HepG2 (cell line): ENCODE data around the gene GSC2. TPM values are rescaled to one million over a fixed set of nuclear protein-coding genes. Genes with fewer than 3 reads are reported as not detected.

ENCODE experiments used
- ATAC-seq: fragments of 200-7000 bp; cut with Tn5 transposase; 3 replicates; pipeline ENCODE4 v1.9.1; 2020; ENCODE audit warnings: mild to moderate bottlenecking, moderate library complexity
- BruUV-seq: library from RNA; stranded (reverse); fragments of 400-500 nt; replicated peaks from 2 replicates; lab custom pipeline; 2021; lab: Mats Ljungman, UMichigan
- CTCF ChIA-PET: fragments of 300-600 bp; formaldehyde crosslinking; extraction: SDS; loops from one replicate; lab custom pipeline; 2021; ENCODE audit warnings: low total read pairs, inconsistent platforms, low intra/inter-chr PET ratio; lab: Yijun Ruan, JAX
- POLR2A ChIA-PET: fragments of 350-600 bp; sonication (Branson Sonifier 250); formaldehyde crosslinking; loops from one replicate; lab custom pipeline; 2020; ENCODE audit warnings: antibody characterized with exemption, inconsistent platforms; lab: Yijun Ruan, JAX
- DNase-seq: peaks from one replicate; pipeline ENCODE4 v3.0.0-alpha.2; 2015; ENCODE audit warnings: low spot score
- FAIRE-seq: peaks from 3 replicates; lab custom pipeline; 2011; peaks lifted over from hg19 to GRCh38; lab: Jason Lieb, UNC
- H2AFZ ChIP-seq: one replicate; pipeline ENCODE4 v1.6.1; 2011; ENCODE audit warnings: low read length, inconsistent platforms
- H3K27ac ChIP-seq: fragments of 300-600 bp; 3 replicates; pipeline ENCODE4 v1.8.0; 2011; ENCODE audit warnings: mixed run types, mild to moderate bottlenecking, mixed read lengths, low read length, inconsistent platforms; ENCODE audit not compliant: insufficient read depth; ENCODE audit errors: extremely low read length
- H3K27me3 ChIP-seq, 2 experiments: fragments of 200-600 bp in 1 of 2; 2 replicates in 1 of 2; 3 replicates in 1 of 2; pipeline versions ENCODE4 v1.6.0 to v1.8.0; 2011; ENCODE audit warnings: low read length in 2 of 2, mild to moderate bottlenecking in 2 of 2, moderate library complexity in 2 of 2, inconsistent platforms in 1 of 2; ENCODE audit not compliant: insufficient read depth in 2 of 2, control insufficient read depth in 1 of 2
- H3K36me3 ChIP-seq, 2 experiments: fragments of 200-600 bp in 1 of 2; replicated peaks in 1 of 2; 2 replicates in 1 of 2; 3 replicates in 1 of 2; pipeline versions ENCODE4 v1.5.1 to v1.8.0; 2011; ENCODE audit warnings: low read length in 2 of 2, inconsistent platforms in 1 of 2; ENCODE audit not compliant: insufficient read depth in 2 of 2, control insufficient read depth in 1 of 2
- H3K4me1 ChIP-seq: 2 replicates; pipeline ENCODE4 v1.5.1; 2012; ENCODE audit warnings: low read length, inconsistent platforms; ENCODE audit not compliant: insufficient read depth
- H3K4me2 ChIP-seq: 2 replicates; pipeline ENCODE4 v1.6.0; 2011; ENCODE audit warnings: low read depth, low read length, inconsistent platforms
- H3K4me3 ChIP-seq, 3 experiments: fragments of 200-600 bp in 1 of 3; sonication (generic), shearing (Covaris generic) in 1 of 3; replicated peaks in 1 of 3; 2 replicates each; pipeline ENCODE4 v1.5.1; 2011 to 2016; ENCODE audit warnings: low read length in 3 of 3, inconsistent platforms in 2 of 3, low read depth in 2 of 3, mild to moderate bottlenecking in 2 of 3, control low read depth in 1 of 3, mixed read lengths in 1 of 3; ENCODE audit not compliant: insufficient read depth in 1 of 3
- H3K79me2 ChIP-seq: one replicate; pipeline ENCODE4 v1.6.1; 2011; ENCODE audit warnings: low read length, inconsistent platforms; ENCODE audit not compliant: insufficient read depth
- H3K9ac ChIP-seq: 2 replicates; pipeline ENCODE4 v1.6.0; 2011; ENCODE audit warnings: mild to moderate bottlenecking, low read depth, low read length, inconsistent platforms; ENCODE audit not compliant: insufficient read depth
- H3K9me3 ChIP-seq: 2 replicates; pipeline ENCODE4 v1.5.1; 2012; ENCODE audit warnings: mild to moderate bottlenecking, low read length
- H4K20me1 ChIP-seq: 2 replicates; pipeline ENCODE4 v1.6.0; 2011; ENCODE audit warnings: inconsistent platforms, mild to moderate bottlenecking, low read length, moderate library complexity; ENCODE audit not compliant: insufficient read depth
- ETV5 ChIP-seq: IDR thresholded peaks from 2 replicates; pipeline ENCODE4 v1.6.1; 2018; ENCODE audit warnings: missing biosample characterization, missing genetic modification reagents, inconsistent platforms, borderline replicate concordance
- ETV6 ChIP-seq: sonication (generic); formaldehyde crosslinking; conservative IDR thresholded peaks from 2 replicates; pipeline ENCODE4 v1.4.0; 2020; ENCODE audit warnings: missing genetic modification reagents
- HMG20A ChIP-seq: IDR thresholded peaks from 2 replicates; pipeline ENCODE4 v1.6.1; 2016; ENCODE audit warnings: borderline replicate concordance
- NBN ChIP-seq: fragments of 450-650 bp; conservative IDR thresholded peaks from 2 replicates; pipeline ENCODE4 v1.6.1; 2017
- NR2F2 ChIP-seq: IDR thresholded peaks from 2 replicates; pipeline ENCODE4 v1.6.1; 2012; ENCODE audit warnings: low read depth, inconsistent platforms, borderline replicate concordance
- PAWR ChIP-seq: sonication (generic); formaldehyde crosslinking; IDR thresholded peaks from 2 replicates; pipeline ENCODE4 v1.4.0; 2020; ENCODE audit warnings: missing genetic modification reagents, mild to moderate bottlenecking, borderline replicate concordance
- SNRNP70 ChIP-seq: fragments of 200-400 bp; formaldehyde crosslinking; IDR thresholded peaks from 2 replicates; pipeline ENCODE4 v1.6.1; 2017; ENCODE audit warnings: mild to moderate bottlenecking, low read depth, low read length, moderate library complexity
- YEATS4 ChIP-seq: sonication (generic); formaldehyde crosslinking; IDR thresholded peaks from 2 replicates; pipeline ENCODE4 v1.4.0; 2020; ENCODE audit warnings: missing genetic modification reagents, borderline replicate concordance
- ZNF678 ChIP-seq: sonication (generic); formaldehyde crosslinking; IDR thresholded peaks from 2 replicates; pipeline ENCODE4 v1.4.0; 2020; ENCODE audit warnings: mild to moderate bottlenecking, missing genetic modification reagents
- ZNF792 ChIP-seq: IDR thresholded peaks from 2 replicates; pipeline ENCODE4 v1.6.1; 2016
- ZNF841 ChIP-seq: sonication (generic); formaldehyde crosslinking; IDR thresholded peaks from 2 replicates; pipeline ENCODE4 v1.8.1; 2023; ENCODE audit warnings: missing genetic modification reagents, borderline replicate concordance
- WGBS: methylation state at CpG from one replicate; pipeline ENCODE4 v1.1.6; 2017; ENCODE audit warnings: low lambda C conversion rate; 5-methylcytosine and 5-hydroxymethylcytosine counted together
- in situ Hi-C: cut with HindIII; loops from 2 replicates; pipeline ENCODE4 v1.10.0; 2017; ENCODE audit warnings: low pct_unique_long_range_greater_than_20kb; ENCODE audit not compliant: extremely low pct_ligation_motif_present
- intact Hi-C: fragments of 100-400 bp; cut with micrococcal nuclease; formaldehyde crosslinking; loops from one replicate; pipeline ENCODE4 v1.10.0; 2022; ENCODE audit not compliant: unreplicated experiment
- polyA plus RNA-seq, 8 experiments: library from polyadenylated mRNA; depleted of rRNA in 3 of 8; stranded (reverse) in 7 of 8; unstranded in 1 of 8; fragments of >200 nt; fragmentation: Illumina TruSeq in 4 of 8; extraction: Trizol in 4 of 8; gene quantifications; 2 replicates each; pipeline versions ENCODE4 v1.2.1 to v1.2.3, GENCODE V29; 2011 to 2016; ENCODE audit warnings: low read depth in 4 of 8, missing spikeins in 1 of 8, mixed read lengths in 1 of 8; ENCODE audit not compliant: insufficient read depth in 1 of 8
- total RNA-seq, 5 experiments: library from RNA; depleted of rRNA; stranded (reverse); fragments of >200 nt; fragmentation: Illumina TruSeq; extraction: Trizol; gene quantifications; 2 replicates each; pipeline ENCODE4 v1.2.3, GENCODE V29; 2016; ENCODE audit warnings: low read depth in 1 of 5
- TF ChIP-seq, protein P1 (sequence below): sonication (generic); formaldehyde crosslinking; IDR thresholded peaks from 2 replicates; pipeline ENCODE4 v1.4.0; 2020; ENCODE audit warnings: mild to moderate bottlenecking, missing genetic modification reagents
- TF ChIP-seq, protein P2 (sequence below), 2 experiments: fragments of 450-650 bp in 1 of 2; sonication (generic) in 1 of 2; formaldehyde crosslinking; IDR thresholded peaks; 2 replicates each; pipeline versions ENCODE4 v1.5.0 to v1.8.0; 2020 to 2022; ENCODE audit warnings: mild to moderate bottlenecking in 1 of 2, missing genetic modification reagents in 1 of 2

GSC2 gene
- total and polyA plus RNA-seq, 2 of the 13 experiments (the other 11 are each of a cell fraction or from before 2014, with no cell fraction given): not detected

DNA sequence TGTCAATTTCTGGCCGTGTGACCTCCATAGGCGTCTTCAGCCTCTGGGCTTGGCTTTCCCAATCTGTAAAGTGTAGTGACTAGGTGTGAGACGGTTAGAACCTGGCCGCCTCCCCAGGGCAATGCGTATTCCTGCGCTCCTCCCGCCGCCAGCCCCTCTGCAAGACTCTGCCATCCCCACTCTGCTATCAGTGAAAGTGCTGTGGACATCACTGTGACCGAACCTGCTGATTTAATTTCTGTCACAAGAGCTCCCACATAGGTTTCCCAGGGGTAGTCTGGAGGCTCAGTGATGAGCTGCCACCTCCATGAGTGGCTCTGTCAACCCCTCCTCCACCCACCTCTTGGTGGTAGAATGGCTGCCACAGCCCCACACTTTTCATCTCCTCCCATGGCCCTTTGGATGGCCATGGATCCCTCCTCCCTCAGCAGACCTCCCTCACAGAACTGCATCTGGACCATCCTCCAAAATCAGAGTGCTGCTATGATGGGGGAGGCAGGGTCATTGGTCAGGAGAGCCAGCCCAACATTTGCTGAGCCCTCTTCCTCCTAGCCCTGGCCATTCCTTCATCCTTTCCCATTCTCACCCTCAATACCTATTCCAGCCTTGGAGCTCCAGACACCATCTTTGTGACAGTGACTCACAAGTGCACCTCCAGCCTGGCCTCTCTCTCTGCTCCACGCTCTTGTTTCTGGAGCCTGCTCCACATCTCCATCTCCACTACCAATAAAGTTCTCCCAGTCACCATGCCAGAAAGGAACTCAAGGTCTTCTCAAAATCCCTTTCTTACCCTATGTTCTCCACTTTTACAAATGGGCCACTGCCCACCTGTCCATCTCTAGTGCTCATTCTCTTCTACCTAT lies 1.5 kb upstream of the GSC2 start:
- no peaks in the 10 kb centered on the region for H4K20me1 ChIP-seq
- TF ChIP-seq PAWR (no peak), ETV5 (CRISPR knock-in tag) (no peak), ZNF792 (CRISPR knock-in tag) (no peak), HMG20A (no peak), ZNF678 (CRISPR knock-in tag) (no peak), YEATS4 (CRISPR knock-in tag) (no peak), SNRNP70 (no peak), NR2F2 (no peak), ETV6 (CRISPR knock-in tag) (no peak), NBN (no peak), ZNF841 (CRISPR knock-in tag) (no peak)
- TF ChIP-seq, protein P1, sequence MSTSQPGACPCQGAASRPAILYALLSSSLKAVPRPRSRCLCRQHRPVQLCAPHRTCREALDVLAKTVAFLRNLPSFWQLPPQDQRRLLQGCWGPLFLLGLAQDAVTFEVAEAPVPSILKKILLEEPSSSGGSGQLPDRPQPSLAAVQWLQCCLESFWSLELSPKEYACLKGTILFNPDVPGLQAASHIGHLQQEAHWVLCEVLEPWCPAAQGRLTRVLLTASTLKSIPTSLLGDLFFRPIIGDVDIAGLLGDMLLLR: no peak
- TF ChIP-seq, protein P2, sequence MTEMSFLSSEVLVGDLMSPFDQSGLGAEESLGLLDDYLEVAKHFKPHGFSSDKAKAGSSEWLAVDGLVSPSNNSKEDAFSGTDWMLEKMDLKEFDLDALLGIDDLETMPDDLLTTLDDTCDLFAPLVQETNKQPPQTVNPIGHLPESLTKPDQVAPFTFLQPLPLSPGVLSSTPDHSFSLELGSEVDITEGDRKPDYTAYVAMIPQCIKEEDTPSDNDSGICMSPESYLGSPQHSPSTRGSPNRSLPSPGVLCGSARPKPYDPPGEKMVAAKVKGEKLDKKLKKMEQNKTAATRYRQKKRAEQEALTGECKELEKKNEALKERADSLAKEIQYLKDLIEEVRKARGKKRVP (CRISPR knock-in tag; IDR thresholded peaks at IDR 0.05): no peak
- H3K36me3 ChIP-seq: no peaks in the 10 kb centered on the region
- DNase-seq: no peak
- intact Hi-C loops: no loop called here
- H3K9ac ChIP-seq: no peak overlapping the region
- H3K79me2 ChIP-seq: no peaks in the 10 kb centered on the region
- in situ Hi-C loops: no loop called here
- no peak overlapping the region for H3K4me3 ChIP-seq
- H3K4me1 ChIP-seq: no peaks in the 10 kb centered on the region
- H2AFZ ChIP-seq: no peak overlapping the region
- no peak for FAIRE-seq
- no peak overlapping the region for H3K4me2 ChIP-seq
- POLR2A ChIA-PET: no interaction called here
- 31% methylated on average over 9 of the region's 10 CpGs for WGBS
- peaks cover 7 to 56% of the 10 kb centered on the region in 2 experiments; a peak in 4 of 5 replicates for H3K27me3 ChIP-seq
- H3K27ac ChIP-seq: no peak overlapping the region
- no peaks in the 10 kb centered on the region for H3K9me3 ChIP-seq
- CTCF ChIA-PET: no interaction called here
- no TSS peak for BruUV-seq
- ATAC-seq: no peak
